ENCODE results near the gene CALHM4.

CALHM4 gene

GRCh38 chr6:116518621-116519368 is 34.8 kb upstream of the CALHM4 start:
- ATAC-seq (ENCODE audit: insufficient read depth, low read depth) = no peak
- no peak for DNase-seq
- Histone ChIP-seq H3K27me3 (ENCODE audit: insufficient read depth, low read length, poor library complexity) (peaks cover 11% of the 10 kb centered on the region), H3K9me3 (ENCODE audit: insufficient read depth, low read length, severe bottlenecking) (no peaks in the 10 kb centered on the region), H3K4me2 (ENCODE audit: insufficient read depth, low read length) (no peak overlapping the region), H2AFZ (ENCODE audit: low read depth, low read length) (no peak overlapping the region), H3K9ac (ENCODE audit: low read depth, low read length) (no peak overlapping the region), H4K20me1 (ENCODE audit: insufficient read depth, low read length) (no peaks in the 10 kb centered on the region), H3K4me3 (ENCODE audit: low read depth in 1 of 2, low read length in 2 of 2) (no peak overlapping the region), H3K36me3 (ENCODE audit: insufficient read depth, low read length) (no peaks in the 10 kb centered on the region), H3K27ac (ENCODE audit: low read length) (no peak overlapping the region), H3K79me2 (ENCODE audit: insufficient read depth, low read length) (no peaks in the 10 kb centered on the region), H3K4me1 (ENCODE audit: insufficient read depth, low read length) (no peaks in the 10 kb centered on the region)
- TF ChIP-seq EZH2 (IDR thresholded peaks at IDR 0.05; ENCODE audit: borderline replicate concordance, low read depth, low read length, severe bottlenecking) = no peak
- no peak for TF ChIP-seq CTCF (IDR thresholded peaks at IDR 0.05; ENCODE audit: borderline replicate concordance, extremely low read depth, low read length, poor library complexity, severe bottlenecking)

GRCh38 chr6:116522896-116523295 is 30.7 kb upstream of the CALHM4 start:
- H3K27ac ChIP-seq (ENCODE audit: low read length) = no peak overlapping the region
- H4K20me1 ChIP-seq (ENCODE audit: insufficient read depth, low read length) = no peaks in the 10 kb centered on the region
- DNase-seq = no peak

GRCh38 chr6:116524236-116524635 is 29.3 kb upstream of the CALHM4 start:
- TF ChIP-seq EZH2 (IDR thresholded peaks at IDR 0.05; ENCODE audit: borderline replicate concordance, low read depth, low read length, severe bottlenecking) (no peak), CTCF (IDR thresholded peaks at IDR 0.05; ENCODE audit: borderline replicate concordance, extremely low read depth, low read length, poor library complexity, severe bottlenecking) (no peak)
- no peak overlapping the region for H3K4me2 ChIP-seq (ENCODE audit: insufficient read depth, low read length)
- ATAC-seq (ENCODE audit: insufficient read depth, low read depth) = no peak

More at GRCh38 chr6:116522896-116523295, 30.7 kb upstream of the CALHM4 start:
- no peak for TF ChIP-seq EZH2 (IDR thresholded peaks at IDR 0.05; ENCODE audit: borderline replicate concordance, low read depth, low read length, severe bottlenecking)
- ATAC-seq (ENCODE audit: insufficient read depth, low read depth) = no peak
- H3K79me2 ChIP-seq (ENCODE audit: insufficient read depth, low read length) = no peaks in the 10 kb centered on the region
- H2AFZ ChIP-seq (ENCODE audit: low read depth, low read length) = no peak overlapping the region
- no peak overlapping the region for H3K4me2 ChIP-seq (ENCODE audit: insufficient read depth, low read length)
- peaks cover 6% of the 10 kb centered on the region for H3K27me3 ChIP-seq (ENCODE audit: insufficient read depth, low read length, poor library complexity)
- H3K36me3 ChIP-seq (ENCODE audit: insufficient read depth, low read length) = no peaks in the 10 kb centered on the region
- no peaks in the 10 kb centered on the region for H3K4me1 ChIP-seq (ENCODE audit: insufficient read depth, low read length)
- H3K9me3 ChIP-seq (ENCODE audit: insufficient read depth, low read length, severe bottlenecking) = no peaks in the 10 kb centered on the region
- no peak overlapping the region for H3K4me3 ChIP-seq (ENCODE audit: low read depth in 1 of 2, low read length in 2 of 2)
- no peak overlapping the region for H3K9ac ChIP-seq (ENCODE audit: low read depth, low read length)

GRCh38 chr6:116528133-116528532 is 25.4 kb upstream of the CALHM4 start:
- no peaks in the 10 kb centered on the region for H3K9me3 ChIP-seq (ENCODE audit: insufficient read depth, low read length, severe bottlenecking)
- no peak overlapping the region for H3K4me3 ChIP-seq (ENCODE audit: low read depth in 1 of 2, low read length in 2 of 2)
- no peak overlapping the region for H3K9ac ChIP-seq (ENCODE audit: low read depth, low read length)
- DNase-seq (no peak), ATAC-seq (ENCODE audit: insufficient read depth, low read depth) (no peak)
- no peak overlapping the region for H2AFZ ChIP-seq (ENCODE audit: low read depth, low read length)
- H3K27ac ChIP-seq (ENCODE audit: low read length) = no peak overlapping the region
- no peak overlapping the region for H3K4me2 ChIP-seq (ENCODE audit: insufficient read depth, low read length)
- H3K27me3 ChIP-seq (ENCODE audit: insufficient read depth, low read length, poor library complexity) = peaks cover 6% of the 10 kb centered on the region
- H3K79me2 ChIP-seq (ENCODE audit: insufficient read depth, low read length) = no peaks in the 10 kb centered on the region
- no peaks in the 10 kb centered on the region for H3K4me1 ChIP-seq (ENCODE audit: insufficient read depth, low read length)
- TF ChIP-seq CTCF (IDR thresholded peaks at IDR 0.05; ENCODE audit: borderline replicate concordance, extremely low read depth, low read length, poor library complexity, severe bottlenecking) (no peak), EZH2 (IDR thresholded peaks at IDR 0.05; ENCODE audit: borderline replicate concordance, low read depth, low read length, severe bottlenecking) (no peak)
- no peaks in the 10 kb centered on the region for H3K36me3 ChIP-seq (ENCODE audit: insufficient read depth, low read length)
- no peaks in the 10 kb centered on the region for H4K20me1 ChIP-seq (ENCODE audit: insufficient read depth, low read length)

More at GRCh38 chr6:116524236-116524635, 29.3 kb upstream of the CALHM4 start:
- DNase-seq = no peak
- Histone ChIP-seq H2AFZ (ENCODE audit: low read depth, low read length) (no peak overlapping the region), H3K36me3 (ENCODE audit: insufficient read depth, low read length) (no peaks in the 10 kb centered on the region), H3K79me2 (ENCODE audit: insufficient read depth, low read length) (no peaks in the 10 kb centered on the region), H3K27me3 (ENCODE audit: insufficient read depth, low read length, poor library complexity) (peaks cover 6% of the 10 kb centered on the region), H3K9me3 (ENCODE audit: insufficient read depth, low read length, severe bottlenecking) (no peaks in the 10 kb centered on the region), H3K27ac (ENCODE audit: low read length) (no peak overlapping the region), H4K20me1 (ENCODE audit: insufficient read depth, low read length) (no peaks in the 10 kb centered on the region), H3K9ac (ENCODE audit: low read depth, low read length) (no peak overlapping the region), H3K4me3 (ENCODE audit: low read depth in 1 of 2, low read length in 2 of 2) (no peak overlapping the region), H3K4me1 (ENCODE audit: insufficient read depth, low read length) (no peaks in the 10 kb centered on the region)

Data from DND-41 (cell line).